HG03095 (cell line): Measurements from ENCODE around the gene EFR3B.
"Not testable (repeated sequence)": the region's sequence is repeated elsewhere in the genome, so short reads cannot be mapped to it uniquely, and the experiment has no call there.

Source experiments
- ATAC-seq: cut with Tn5 transposase; IDR thresholded peaks from one replicate; pipeline ENCODE4 v1.9.1; 2021; ENCODE audit warnings: moderate library complexity; ENCODE audit not compliant: unreplicated experiment

EFR3B gene

GRCh38 chr2:25041928-25042320, at the start of gene EFR3B:
Gene EFR3B (plus strand): TSS chr2:25042076. CDS start chr2:25042313, 237 bp downstream.
- ATAC-seq, result peak; percentile 91

GRCh38 chr2:24993406-24994145, 48.3 kb upstream of the EFR3B start:
- no peak for ATAC-seq

GRCh38 chr2:24994146-24994724, 47.6 kb upstream of the EFR3B start:
- ATAC-seq, result no peak

- ATAC-seq, result not testable (repeated sequence)
Measured at GRCh38 chr2:24999097-24999496, 42.8 kb upstream of the EFR3B start.

- no peak for ATAC-seq
Measured at GRCh38 chr2:25000036-25000435, 41.8 kb upstream of the EFR3B start.

- ATAC-seq, result no peak
Measured at GRCh38 chr2:25000503-25001324, 41.2 kb upstream of the EFR3B start.

GRCh38 chr2:25001325-25001637, 40.6 kb upstream of the EFR3B start:
- no peak for ATAC-seq

- ATAC-seq, result no peak
Measured at GRCh38 chr2:25002066-25002465, 39.8 kb upstream of the EFR3B start.

- ATAC-seq, result no peak
Measured at GRCh38 chr2:25009954-25010353, 31.9 kb upstream of the EFR3B start.

GRCh38 chr2:25011342-25011741, 30.5 kb upstream of the EFR3B start:
- ATAC-seq, result not testable (repeated sequence)

GRCh38 chr2:25014631-25015030, 27.2 kb upstream of the EFR3B start:
- no peak for ATAC-seq

- ATAC-seq, result no peak
Measured at GRCh38 chr2:25018681-25019080, 23.2 kb upstream of the EFR3B start.

GRCh38 chr2:25021791-25022362, 20.0 kb upstream of the EFR3B start:
- ATAC-seq, result no peak

- ATAC-seq, result no peak
Measured at GRCh38 chr2:25023333-25023732, 18.5 kb upstream of the EFR3B start.

- ATAC-seq, result no peak
Measured at GRCh38 chr2:25025229-25026007, 16.5 kb upstream of the EFR3B start.

GRCh38 chr2:25026008-25026530, 15.8 kb upstream of the EFR3B start:
- ATAC-seq, result no peak

GRCh38 chr2:25029183-25029554, 12.7 kb upstream of the EFR3B start:
- ATAC-seq, result no peak

GRCh38 chr2:25030702-25031101, 11.2 kb upstream of the EFR3B start:
- ATAC-seq, result no peak

- ATAC-seq, result no peak
Measured at GRCh38 chr2:25032094-25032493, 9.8 kb upstream of the EFR3B start.

GRCh38 chr2:25032901-25033300, 9.0 kb upstream of the EFR3B start:
- no peak for ATAC-seq

GRCh38 chr2:25034081-25034480, 7.8 kb upstream of the EFR3B start:
- no peak for ATAC-seq
